Esophagus squamous epithelium (tissue), 4 donors: ENCODE data around the gene NRXN3.

Experiments
- CTCF ChIP-seq, 6 experiments: fragments of 450-650 bp in 4 of 6; fragments of 200-600 bp in 2 of 6; sonication (generic) in 2 of 6; IDR thresholded peaks; one replicate each; pipeline ENCODE4 v1.5.1; 2016 to 2019; ENCODE audit warnings: antibody characterized with exemption in 6 of 6, mild to moderate bottlenecking in 4 of 6, moderate library complexity in 4 of 6
- POLR2A ChIP-seq, 4 donors: fragments of 450-650 bp; IDR thresholded peaks; one replicate each; pipeline ENCODE4 v1.6.1; 2017; ENCODE audit warnings: antibody characterized with exemption in 4 of 4, mild to moderate bottlenecking in 4 of 4, moderate library complexity in 3 of 4

- TF ChIP-seq CTCF (IDR thresholded peaks at IDR 0.05) (no peak), POLR2A (IDR thresholded peaks at IDR 0.05) (no peak)
These were observed 1023.7 kb downstream of the NRXN3 start for GRCh38 chr14:79193689-79194477.
